ENCODE results near the gene EIF2B2.
"Not testable (repeated sequence)": the region's sequence is repeated elsewhere in the genome, so short reads cannot be mapped to it uniquely, and the experiment has no call there.

Gene EIF2B2

DNA sequence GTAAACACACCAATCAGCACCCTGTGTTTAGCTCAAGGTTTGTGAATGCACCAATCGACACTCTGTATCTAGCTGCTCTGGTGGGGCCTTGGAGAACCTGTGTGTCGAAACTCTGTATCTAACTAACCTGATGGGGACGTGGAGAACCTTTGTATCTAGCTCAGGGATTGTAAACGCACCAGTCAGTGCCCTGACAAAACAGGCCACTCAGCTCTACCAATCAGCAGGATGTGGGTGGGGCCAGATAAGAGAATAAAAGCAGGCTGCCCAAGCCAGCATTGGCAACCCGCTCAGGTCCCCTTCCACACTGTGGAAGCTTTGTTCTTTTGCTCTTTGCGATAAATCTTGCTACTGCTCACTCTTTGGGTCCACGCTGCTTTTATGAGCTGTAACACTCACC, 6.9 kb upstream of the EIF2B2 start:
- not testable (repeated sequence) for DNase-seq

DNA sequence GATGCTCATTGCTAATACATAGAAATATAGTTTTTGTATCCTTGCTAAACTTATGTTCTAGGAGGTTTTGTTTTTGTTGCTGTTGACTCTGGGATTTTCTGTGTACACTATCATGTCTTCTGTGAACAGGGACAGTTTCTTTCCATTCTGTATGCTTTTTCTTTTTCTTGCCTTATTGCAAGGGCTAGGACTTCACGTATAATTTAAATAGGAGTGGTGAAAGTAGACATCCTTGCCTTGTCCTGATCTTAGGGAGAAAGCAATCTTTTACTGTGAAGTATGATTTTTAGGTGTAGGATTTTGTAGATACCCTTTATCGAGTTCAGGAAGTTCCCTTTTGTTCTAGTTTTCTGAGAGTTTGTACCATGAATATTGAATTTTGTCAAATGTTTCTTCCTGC, 1.5 kb upstream of the EIF2B2 start:
- DNase-seq = no peak

DNA sequence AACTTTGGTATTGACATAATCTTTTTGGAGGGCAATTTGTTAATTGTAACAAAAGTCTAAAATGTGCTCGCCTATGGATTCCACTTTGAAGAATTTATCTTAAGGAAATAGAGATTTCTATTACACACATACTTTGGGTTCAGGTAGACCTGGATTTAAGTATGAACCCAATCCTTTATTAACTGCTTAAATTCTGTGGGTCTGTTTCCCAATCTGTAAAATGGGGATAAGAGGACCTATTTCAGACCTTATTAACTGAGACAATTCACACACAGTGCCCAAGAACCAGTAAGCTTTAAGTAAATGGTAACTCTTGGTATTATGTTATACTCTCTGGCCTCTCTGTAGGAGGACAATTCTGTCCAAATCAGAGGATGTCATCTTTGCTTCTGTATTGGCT, 822 bp upstream of the EIF2B2 start:
- DNase-seq = no peak

DNA sequence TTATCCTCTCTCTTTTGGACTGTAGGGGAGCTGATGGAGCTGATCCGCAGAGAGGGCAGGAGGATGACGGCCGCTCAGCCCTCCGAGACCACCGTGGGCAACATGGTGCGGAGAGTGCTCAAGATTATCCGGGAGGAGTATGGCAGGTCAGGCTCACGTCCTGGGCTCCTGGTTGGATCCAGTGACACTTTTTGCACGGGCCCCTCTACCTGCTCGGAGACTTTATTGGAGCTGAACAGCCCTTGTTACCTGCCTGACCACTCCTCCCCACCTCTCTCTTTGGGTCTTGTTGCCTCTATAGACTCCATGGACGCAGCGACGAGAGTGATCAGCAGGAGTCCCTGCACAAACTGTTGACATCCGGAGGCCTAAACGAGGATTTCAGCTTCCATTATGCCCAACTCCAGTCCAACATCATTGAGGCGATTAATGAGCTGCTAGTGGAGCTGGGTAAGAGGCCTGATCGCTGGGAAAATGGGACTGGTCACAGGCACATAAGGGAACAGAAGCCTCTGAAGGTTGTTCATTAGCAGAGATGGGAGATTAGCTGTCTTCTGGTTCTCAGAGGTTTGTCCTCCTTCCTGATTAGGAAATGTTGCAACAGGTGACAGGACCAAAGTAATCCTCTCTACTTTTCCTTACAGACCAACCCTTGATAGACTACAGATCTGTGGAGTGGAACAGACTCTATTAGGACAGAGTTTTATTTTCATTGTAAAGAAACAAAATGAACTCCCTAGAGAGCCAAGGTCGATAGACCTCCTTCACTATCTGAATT, 718 bp downstream of the EIF2B2 start:
- DNase-seq = no peak

DNA sequence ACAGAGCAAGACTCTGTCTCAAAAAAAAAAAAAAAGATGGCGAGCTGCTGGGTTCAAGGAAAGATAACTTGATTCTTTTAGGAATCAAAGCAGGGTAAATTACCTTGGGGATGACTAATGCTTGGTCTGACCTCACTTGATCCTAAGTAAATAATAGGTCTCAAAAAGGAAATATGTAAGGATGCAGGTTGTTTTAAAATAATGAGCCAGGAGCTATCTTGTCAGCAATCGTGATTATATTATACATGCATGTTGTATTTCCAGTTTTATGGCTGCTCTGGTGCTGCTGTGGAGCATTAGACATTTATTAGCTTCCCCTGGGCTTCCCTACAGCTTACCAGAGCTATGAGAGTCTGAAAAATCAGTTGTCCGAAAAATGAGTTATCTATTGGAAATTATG, 2.6 kb downstream of the EIF2B2 start:
- DNase-seq = no peak

DNA sequence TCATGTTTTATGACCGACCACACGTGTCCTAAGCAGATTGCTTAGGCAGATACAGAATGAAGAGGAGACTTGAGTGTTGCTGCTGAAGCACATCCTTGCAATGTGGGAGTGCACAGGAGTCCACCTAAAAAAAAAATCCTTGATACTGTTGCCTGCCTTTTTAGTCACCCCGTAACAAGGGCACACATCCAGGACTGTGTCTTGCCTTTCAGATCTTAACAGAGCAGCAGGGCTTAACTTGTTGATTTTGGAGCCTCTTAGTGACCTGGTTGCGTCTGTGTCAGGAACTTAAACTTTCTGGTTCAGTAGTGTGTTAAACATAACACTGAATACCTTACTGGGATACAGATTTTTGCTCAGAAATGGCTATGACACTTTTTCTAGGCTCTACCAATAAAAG, 6.5 kb downstream of the EIF2B2 start:
- DNase-seq = no peak

DNA sequence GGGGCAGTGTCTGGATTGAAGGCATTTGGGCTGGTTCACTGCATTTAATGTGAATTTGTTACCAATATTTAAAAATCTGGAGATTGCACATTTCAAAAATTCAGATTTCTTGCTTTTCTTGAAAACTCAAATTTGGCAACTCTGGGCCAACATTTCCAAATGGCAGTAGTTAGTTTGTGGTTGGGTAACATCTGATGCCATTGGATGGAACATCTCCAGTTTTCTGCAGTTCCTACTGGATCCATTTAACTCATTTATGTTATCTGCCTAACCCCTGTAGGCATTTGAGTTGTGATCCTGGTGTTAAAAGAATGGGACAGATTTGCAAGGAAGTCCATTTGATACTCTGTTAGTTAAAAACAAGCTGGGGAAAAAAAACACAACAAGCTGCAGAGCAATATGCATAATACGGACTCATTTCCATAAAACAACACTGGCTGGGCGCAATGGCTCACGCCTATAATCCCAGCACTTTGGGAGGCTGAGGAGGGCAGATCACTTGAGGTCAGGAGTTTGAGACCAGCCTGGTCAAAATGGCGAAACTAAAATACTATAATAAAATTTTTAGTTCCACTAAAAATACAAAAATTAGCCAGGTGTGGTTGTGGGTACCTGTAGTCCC, 7.9 kb downstream of the EIF2B2 start:
- DNase-seq = no peak

DNA sequence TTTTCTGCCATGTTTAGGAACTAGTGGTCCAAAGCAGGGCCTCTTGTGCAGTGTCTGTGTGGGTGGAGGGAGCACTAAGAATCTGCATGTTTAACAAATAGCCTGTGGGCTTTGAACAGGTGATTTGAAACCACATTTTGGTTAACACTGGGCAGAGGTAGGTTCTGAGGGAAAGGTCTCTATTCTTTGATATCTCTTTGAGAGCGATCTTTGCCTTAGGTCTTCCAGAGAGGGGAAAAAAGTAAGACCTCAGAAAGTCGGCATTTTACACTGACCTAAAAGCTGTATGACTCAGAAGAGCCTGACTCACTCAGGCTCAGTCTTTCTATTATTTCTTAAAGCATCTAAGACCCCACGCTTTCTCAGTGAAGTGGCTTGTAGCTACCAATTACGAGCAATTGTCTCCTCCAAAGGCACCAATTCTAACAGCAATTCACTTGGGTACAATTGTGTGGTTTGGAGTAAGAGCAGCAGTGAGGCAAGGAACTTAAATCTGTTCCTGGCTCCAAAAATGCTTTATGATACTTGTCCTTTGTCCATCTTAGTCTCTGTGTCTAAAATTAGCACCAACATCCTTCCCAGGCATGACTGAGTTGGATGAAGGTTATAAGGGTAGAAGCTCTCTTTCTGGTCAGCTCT, 8.8 kb downstream of the EIF2B2 start:
- DNase-seq = no peak

DNA sequence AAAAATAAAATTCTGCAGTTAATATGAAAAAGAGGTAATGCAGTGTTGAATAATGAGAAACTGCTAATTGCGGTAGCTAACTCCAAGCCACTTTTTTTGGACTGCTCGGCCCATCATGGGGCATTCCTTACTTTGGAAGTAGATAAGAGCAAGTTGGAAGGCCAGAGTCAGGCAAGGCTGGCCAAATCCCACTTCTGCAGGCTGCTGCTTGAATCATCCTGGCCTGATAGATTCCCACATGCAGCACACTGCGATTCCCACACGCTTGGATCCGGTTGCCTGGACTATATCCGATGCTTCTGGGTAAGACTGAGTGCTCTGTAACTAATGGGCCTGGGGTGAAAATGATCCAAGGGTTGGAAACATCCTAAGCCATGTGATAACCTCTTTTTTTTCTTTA, 10.6 kb downstream of the EIF2B2 start:
- DNase-seq = no peak

DNA sequence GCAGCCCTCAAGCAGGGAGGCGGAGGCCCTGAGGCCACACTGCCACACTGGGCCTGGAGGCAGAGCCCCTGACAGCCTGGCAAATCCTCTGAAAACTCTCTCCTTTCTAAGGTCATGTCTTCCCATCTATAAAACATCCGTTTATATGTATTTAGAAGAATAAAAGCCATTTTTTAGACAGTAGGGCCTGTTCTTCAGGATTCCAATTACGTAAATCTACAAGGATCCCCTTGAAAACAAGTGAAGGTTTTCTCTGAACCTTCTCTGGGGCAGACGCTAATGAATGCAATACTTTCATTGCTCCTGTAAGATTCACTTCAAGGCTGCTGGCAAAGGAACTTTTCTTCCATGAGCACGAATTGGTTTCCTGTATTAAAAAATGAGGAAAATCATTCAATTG, 12.8 kb downstream of the EIF2B2 start:
- no peak for DNase-seq

DNA sequence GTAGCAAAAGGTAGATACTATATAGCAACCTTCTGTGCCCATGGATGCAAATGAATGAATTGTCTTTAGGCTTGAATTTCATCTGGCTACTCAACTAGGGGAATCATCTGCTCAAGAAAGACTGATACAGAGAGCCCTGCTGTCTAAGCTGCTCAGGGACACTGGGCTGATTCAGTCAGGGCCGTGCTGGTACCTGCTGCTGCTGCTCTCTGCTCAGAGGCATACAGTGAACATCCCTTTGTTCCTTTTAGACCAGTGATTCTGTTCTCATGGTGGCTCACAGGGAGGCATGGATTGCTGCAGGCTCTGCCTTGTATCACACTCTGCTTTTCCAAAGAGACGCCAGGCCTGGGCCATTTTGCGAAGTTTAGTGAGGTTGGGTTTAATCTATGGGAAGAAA, 14.1 kb downstream of the EIF2B2 start:
- DNase-seq = no peak

DNA sequence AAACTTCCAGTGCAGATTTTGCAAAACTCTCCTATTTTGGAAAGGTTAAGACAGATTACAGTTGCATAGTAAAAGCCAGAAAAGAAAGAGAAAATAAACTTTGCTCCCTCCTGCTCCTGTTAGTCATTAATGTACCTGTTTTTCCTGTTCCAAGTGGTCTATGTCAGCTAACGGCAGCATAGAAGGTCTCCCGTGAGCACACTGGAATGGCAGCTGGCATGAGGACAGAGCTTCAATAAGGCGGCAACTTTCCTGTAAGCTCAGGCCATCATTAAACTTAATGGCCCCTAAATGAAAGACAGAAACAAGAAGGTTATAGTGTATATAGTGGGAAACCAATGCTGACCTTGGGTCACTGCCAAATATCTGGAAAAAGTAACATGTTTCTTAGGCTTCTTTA, 16.0 kb downstream of the EIF2B2 start:
- no peak for DNase-seq

DNA sequence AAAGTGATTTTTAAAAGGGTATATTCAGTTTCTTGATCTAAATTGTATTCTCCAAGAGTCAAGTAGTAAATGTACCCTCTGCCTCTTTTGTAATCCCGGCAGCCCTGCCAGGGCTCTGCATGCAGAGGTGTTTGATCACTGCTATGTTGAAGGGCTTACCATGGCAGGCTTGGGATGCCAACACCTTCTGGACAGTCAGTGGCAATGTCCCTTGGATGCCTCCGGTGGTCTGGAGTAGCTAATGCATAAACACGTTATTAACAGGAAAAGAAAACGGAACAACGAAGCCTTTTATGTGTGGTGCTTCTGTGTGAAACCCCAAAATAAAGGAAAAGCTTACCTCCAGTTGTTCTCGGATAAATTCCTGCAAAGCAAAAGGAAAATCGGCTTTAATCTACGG, 19.9 kb downstream of the EIF2B2 start:
- DNase-seq = no peak

DNA sequence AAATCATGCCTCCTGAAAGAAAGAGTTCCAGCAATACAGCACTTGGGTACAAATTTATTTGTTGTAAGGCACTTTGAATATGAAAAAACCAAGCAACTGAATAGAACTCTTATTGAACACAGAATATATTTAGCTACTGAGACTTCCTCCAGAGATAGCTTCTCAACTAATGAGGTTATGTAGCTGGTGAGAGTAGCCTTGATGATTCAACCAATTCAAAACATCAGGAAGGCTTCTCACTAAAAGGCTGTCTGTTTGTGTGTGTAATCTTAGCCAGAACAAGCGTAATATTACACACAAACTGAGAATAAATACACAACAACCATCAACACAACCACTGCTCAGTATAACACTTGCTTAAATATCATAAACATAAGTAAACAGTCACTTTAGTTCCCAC, 20.4 kb downstream of the EIF2B2 start:
- no peak for DNase-seq

DNA sequence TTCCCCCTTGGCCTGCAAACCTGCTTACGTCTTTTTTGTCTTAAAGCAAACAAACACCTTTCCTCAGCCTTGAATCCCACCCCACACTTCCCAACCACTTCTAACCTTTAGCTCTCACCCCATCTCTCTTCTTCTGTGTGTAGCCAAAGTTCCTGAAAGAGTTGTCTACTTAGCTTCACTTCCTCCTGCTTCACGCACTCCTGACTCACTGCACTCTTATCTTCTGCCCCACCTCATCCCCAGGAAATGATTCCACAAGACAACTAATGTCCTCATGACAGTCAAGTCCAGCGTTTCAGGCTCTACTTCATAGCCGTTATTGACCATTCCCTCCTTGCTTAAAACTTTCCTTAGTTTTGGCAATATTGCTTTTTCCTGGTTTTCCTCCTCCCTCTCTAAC, 22.4 kb downstream of the EIF2B2 start:
- DNase-seq = no peak

DNA sequence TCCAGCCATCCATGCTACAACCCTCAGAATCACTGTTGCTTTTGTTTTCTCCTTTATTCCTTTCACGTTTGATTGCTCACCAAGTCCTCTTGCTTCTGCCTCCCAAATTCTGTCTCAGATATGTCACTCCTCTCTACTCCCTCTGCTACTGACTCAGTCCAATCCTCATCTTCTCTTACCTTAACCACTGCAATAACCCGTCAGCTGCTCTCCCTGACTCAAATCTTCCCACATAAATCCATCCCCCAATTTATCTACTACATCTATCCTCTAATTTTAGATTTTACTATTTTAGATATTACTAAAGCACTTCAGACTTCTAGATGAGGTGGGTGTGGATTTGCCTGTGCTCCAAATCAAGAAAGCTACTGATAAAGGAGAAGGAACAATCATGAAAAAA, 23.2 kb downstream of the EIF2B2 start:
- no peak for DNase-seq

DNA sequence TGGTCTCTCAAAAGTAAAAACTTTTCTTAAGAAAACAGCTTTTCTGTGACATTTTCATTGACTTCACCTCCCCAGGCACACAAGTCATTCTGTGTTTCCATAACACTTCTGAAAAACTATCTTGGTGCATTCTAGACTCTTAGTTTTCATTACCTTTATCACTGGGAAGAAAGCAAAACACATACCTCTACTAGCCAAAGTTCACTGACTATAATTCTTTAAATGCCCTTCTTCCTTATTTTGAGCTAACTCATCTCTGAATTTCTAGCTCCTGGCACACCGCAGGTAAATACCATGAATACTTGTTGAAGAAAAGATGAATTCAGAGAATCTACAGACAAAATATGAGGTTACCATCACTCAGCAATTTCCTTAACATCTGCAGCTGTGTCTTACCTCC, 27.4 kb downstream of the EIF2B2 start:
- DNase-seq = no peak

DNA sequence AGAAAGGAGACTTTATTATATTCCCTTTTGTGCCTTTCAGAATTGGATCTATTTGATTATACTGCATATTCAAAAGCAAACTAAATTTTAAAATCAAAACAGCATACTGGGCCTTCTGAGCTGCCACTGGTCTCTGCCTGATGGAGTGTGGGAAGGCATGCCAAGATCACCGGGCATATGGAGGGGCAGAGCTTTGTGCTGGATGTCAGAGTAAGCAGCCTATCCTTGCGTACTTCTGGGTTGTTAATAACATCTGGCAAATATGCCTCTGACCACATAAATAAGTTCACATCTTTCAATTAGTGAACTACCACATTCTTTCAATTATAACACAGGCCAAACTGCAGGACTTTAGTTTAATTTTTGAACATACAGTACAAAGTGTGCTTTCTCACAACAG, 30.2 kb downstream of the EIF2B2 start:
- DNase-seq = no peak

DNA sequence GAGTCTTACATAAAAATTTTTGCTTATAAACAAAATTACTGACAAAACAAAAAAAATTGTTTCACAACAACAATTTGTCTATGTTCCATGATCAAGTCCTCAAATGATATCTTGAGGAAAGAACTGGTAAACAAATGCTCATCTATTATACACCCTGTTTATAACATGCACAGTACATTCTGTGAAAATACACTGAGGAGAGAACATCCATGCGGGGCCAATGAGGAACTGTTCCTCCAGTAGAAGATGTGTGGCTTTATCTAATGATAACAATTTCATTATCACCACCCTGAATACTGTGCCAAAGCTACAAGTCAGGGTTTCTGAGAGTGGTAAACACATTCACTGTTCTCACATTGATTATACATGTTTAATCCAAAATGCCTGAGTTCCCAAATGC, 37.8 kb downstream of the EIF2B2 start:
- DNase-seq = no peak

DNA sequence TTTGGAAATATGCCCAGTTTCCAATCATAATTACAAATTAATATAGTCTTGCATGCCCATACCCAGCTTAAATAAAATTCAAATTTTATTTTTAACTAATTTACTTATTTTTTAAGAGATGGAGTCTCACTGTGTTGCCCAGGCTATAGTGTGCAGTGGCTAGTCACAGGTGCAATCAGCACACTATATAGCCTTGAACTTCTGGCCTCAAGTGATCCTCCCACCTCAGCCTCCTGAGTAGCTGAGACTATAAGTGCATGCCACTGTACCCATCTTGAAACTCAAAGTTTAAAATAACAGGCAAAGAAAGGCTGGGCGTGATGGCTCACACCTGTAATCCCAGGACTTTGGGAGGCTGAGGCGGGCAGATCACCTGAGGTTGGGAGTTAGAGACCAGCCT, 38.2 kb downstream of the EIF2B2 start:
- DNase-seq = no peak

DNA sequence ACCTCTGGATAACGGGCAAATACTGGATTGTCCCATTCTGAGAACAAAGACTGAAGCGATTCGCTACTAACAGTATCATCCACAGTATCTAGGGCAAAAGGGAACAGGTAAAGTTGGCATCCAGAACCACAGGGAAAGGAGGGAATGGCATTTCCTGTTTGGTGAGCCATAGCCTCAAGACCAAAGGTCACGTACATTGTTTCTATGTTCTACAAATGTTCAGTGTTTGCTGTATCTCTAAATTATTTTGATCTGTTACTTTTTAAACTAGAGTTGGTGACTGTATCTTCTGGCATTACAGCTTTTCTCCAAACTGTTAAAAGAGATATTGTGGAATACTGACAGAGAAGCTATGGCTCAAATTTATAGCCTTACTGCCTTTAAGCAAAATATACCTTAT, 38.9 kb downstream of the EIF2B2 start:
- no peak for DNase-seq

DNA sequence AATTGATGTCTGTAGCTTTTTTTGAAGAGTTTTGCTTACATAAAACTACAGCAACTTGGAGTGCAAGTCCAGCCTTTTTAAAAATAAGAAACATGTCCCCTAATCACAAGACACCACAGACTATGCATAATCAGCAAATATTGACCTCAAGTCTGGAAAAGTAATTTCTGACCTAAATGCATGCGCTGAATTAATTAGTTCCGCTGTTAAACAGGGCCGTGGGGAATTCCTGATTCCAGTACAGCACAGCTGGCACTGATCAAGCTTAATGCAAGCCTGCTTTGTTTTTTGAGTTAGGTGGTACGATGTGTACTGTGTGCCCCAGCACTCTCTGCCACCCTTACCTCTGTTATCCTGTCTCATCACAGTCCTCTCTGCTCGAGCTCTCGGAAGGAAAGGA, 39.3 kb downstream of the EIF2B2 start:
- no peak for DNase-seq

DNA sequence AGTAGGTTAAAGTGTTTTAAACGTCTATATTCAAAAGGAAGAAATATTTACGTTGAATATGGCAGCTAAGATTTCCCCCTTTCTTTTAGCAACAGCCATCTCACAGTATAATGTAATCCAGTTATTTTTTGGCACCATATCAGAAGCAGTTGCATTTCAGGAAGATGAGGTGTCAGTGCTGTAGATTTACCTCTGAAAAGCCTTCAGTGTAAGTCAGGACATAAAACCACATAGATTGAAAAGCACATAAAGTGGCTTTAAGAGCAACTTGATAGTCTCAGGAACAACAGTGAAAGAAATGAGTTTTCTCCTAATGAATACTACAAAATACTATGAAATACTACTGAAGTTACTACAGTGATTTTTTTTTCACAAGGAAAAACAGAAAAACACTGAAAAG, 41.6 kb downstream of the EIF2B2 start:
- DNase-seq = no peak

DNA sequence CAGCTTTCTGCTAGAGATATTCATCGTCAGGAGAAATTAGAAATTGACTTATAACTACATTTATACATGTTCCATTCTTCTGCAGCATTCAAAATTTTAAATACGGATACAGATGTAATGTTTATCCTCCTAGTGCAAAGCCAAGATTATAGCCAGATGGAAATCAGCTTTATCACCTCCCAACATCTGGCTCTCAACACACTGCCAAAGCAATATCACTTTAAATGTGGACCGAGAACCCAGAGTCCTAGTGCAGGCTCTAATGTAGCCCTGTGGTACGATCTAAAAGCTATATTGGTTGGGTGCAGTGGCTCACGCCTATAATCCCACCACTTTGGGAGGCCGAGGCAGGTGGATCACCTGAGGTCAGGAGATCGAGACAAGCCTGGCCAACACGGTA, 42.0 kb downstream of the EIF2B2 start:
- no peak for DNase-seq

DNA sequence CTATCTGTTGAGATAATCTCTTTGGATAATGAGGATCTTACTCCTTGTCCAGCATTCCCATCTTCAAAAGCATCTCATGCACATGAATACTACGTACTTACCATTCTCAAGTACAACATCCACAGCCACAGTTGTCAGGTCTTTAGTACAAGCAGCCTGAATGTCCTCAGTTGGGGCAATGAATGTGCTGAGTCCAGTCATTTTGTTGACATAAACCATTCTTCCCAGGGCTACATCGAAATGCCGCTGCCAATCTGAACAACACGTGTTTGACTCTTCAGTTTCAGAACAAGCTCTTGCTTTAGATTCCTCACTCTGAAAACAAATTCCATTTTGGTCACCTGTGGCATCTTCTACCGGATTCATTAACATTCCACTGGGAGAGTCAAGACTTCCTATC, 43.6 kb downstream of the EIF2B2 start:
- DNase-seq = no peak
